HepG2 (cell line): ENCODE data around the gene SRSF4. TPM values are rescaled to one million over a fixed set of nuclear protein-coding genes. Genes with fewer than 3 reads are reported as not detected.

Source experiments
- ATAC-seq: fragments of 200-7000 bp; cut with Tn5 transposase; 3 replicates; pipeline ENCODE4 v1.9.1; 2020; ENCODE audit warnings: mild to moderate bottlenecking, moderate library complexity
- BruUV-seq: library from RNA; stranded (reverse); fragments of 400-500 nt; replicated peaks from 2 replicates; lab custom pipeline; 2021; lab: Mats Ljungman, UMichigan
- CTCF ChIA-PET: fragments of 300-600 bp; formaldehyde crosslinking; extraction: SDS; loops from one replicate; lab custom pipeline; 2021; ENCODE audit warnings: low total read pairs, inconsistent platforms, low intra/inter-chr PET ratio; lab: Yijun Ruan, JAX
- POLR2A ChIA-PET: fragments of 350-600 bp; sonication (Branson Sonifier 250); formaldehyde crosslinking; loops from one replicate; lab custom pipeline; 2020; ENCODE audit warnings: antibody characterized with exemption, inconsistent platforms; lab: Yijun Ruan, JAX
- DNase-seq: peaks from one replicate; pipeline ENCODE4 v3.0.0-alpha.2; 2015; ENCODE audit warnings: low spot score
- FAIRE-seq: peaks from 3 replicates; lab custom pipeline; 2011; peaks lifted over from hg19 to GRCh38; lab: Jason Lieb, UNC
- H2AFZ ChIP-seq: one replicate; pipeline ENCODE4 v1.6.1; 2011; ENCODE audit warnings: low read length, inconsistent platforms
- H3K27ac ChIP-seq: fragments of 300-600 bp; 3 replicates; pipeline ENCODE4 v1.8.0; 2011; ENCODE audit warnings: mixed run types, mild to moderate bottlenecking, mixed read lengths, low read length, inconsistent platforms; ENCODE audit not compliant: insufficient read depth; ENCODE audit errors: extremely low read length
- H3K27me3 ChIP-seq, 2 experiments: fragments of 200-600 bp in 1 of 2; 2 replicates in 1 of 2; 3 replicates in 1 of 2; pipeline versions ENCODE4 v1.6.0 to v1.8.0; 2011; ENCODE audit warnings: low read length in 2 of 2, mild to moderate bottlenecking in 2 of 2, moderate library complexity in 2 of 2, inconsistent platforms in 1 of 2; ENCODE audit not compliant: insufficient read depth in 2 of 2, control insufficient read depth in 1 of 2
- H3K36me3 ChIP-seq, 2 experiments: fragments of 200-600 bp in 1 of 2; replicated peaks in 1 of 2; 2 replicates in 1 of 2; 3 replicates in 1 of 2; pipeline versions ENCODE4 v1.5.1 to v1.8.0; 2011; ENCODE audit warnings: low read length in 2 of 2, inconsistent platforms in 1 of 2; ENCODE audit not compliant: insufficient read depth in 2 of 2, control insufficient read depth in 1 of 2
- H3K4me1 ChIP-seq: 2 replicates; pipeline ENCODE4 v1.5.1; 2012; ENCODE audit warnings: low read length, inconsistent platforms; ENCODE audit not compliant: insufficient read depth
- H3K4me2 ChIP-seq: 2 replicates; pipeline ENCODE4 v1.6.0; 2011; ENCODE audit warnings: low read depth, low read length, inconsistent platforms
- H3K4me3 ChIP-seq, 3 experiments: fragments of 200-600 bp in 1 of 3; sonication (generic), shearing (Covaris generic) in 1 of 3; replicated peaks in 1 of 3; 2 replicates each; pipeline ENCODE4 v1.5.1; 2011 to 2016; ENCODE audit warnings: low read length in 3 of 3, inconsistent platforms in 2 of 3, low read depth in 2 of 3, mild to moderate bottlenecking in 2 of 3, control low read depth in 1 of 3, mixed read lengths in 1 of 3; ENCODE audit not compliant: insufficient read depth in 1 of 3
- H3K79me2 ChIP-seq: one replicate; pipeline ENCODE4 v1.6.1; 2011; ENCODE audit warnings: low read length, inconsistent platforms; ENCODE audit not compliant: insufficient read depth
- H3K9ac ChIP-seq: 2 replicates; pipeline ENCODE4 v1.6.0; 2011; ENCODE audit warnings: mild to moderate bottlenecking, low read depth, low read length, inconsistent platforms; ENCODE audit not compliant: insufficient read depth
- H3K9me3 ChIP-seq: 2 replicates; pipeline ENCODE4 v1.5.1; 2012; ENCODE audit warnings: mild to moderate bottlenecking, low read length
- H4K20me1 ChIP-seq: 2 replicates; pipeline ENCODE4 v1.6.0; 2011; ENCODE audit warnings: inconsistent platforms, mild to moderate bottlenecking, low read length, moderate library complexity; ENCODE audit not compliant: insufficient read depth
- DNMT1 ChIP-seq: sonication (generic); formaldehyde crosslinking; IDR thresholded peaks from 2 replicates; pipeline ENCODE4 v1.5.1; 2020; ENCODE audit warnings: mild to moderate bottlenecking, missing genetic modification reagents
- EZH2 ChIP-seq: conservative IDR thresholded peaks from 2 replicates; pipeline ENCODE4 v1.6.1; 2012; ENCODE audit warnings: mild to moderate bottlenecking, low read depth, low read length, moderate library complexity
- HDAC6 ChIP-seq: fragments of 200-600 bp; sonication (generic); IDR thresholded peaks from 2 replicates; pipeline ENCODE4 v1.7.0; 2017; ENCODE audit warnings: mild to moderate bottlenecking, antibody characterized with exemption, low read length, low read depth
- HIVEP1 ChIP-seq: sonication (generic); formaldehyde crosslinking; IDR thresholded peaks from 2 replicates; pipeline ENCODE4 v1.4.0; 2020; ENCODE audit warnings: mild to moderate bottlenecking, missing genetic modification reagents
- IKZF1 ChIP-seq: fragments of 450-650 bp; IDR thresholded peaks from 2 replicates; pipeline ENCODE4 v1.7.1; 2016
- KDM6A ChIP-seq: IDR thresholded peaks from 2 replicates; pipeline ENCODE4 v1.6.1; 2016; ENCODE audit warnings: low read depth
- LCORL ChIP-seq, 2 experiments: fragments of 450-650 bp in 1 of 2; sonication (generic) in 1 of 2; formaldehyde crosslinking in 1 of 2; IDR thresholded peaks; 2 replicates each; pipeline versions ENCODE4 v1.5.0 to v1.6.1; 2017 to 2020; ENCODE audit warnings: antibody characterized with exemption in 1 of 2, missing genetic modification reagents in 1 of 2
- MAFG ChIP-seq: sonication (generic); formaldehyde crosslinking; IDR thresholded peaks from 2 replicates; pipeline ENCODE4 v1.5.1; 2020; ENCODE audit warnings: mild to moderate bottlenecking, missing genetic modification reagents
- MBNL3 ChIP-seq: fragments of 250-450 bp; sonication (Bioruptor Pico); conservative IDR thresholded peaks from 2 replicates; pipeline ENCODE4 v1.8.0; 2022; ENCODE audit warnings: mild to moderate bottlenecking, inconsistent platforms
- NR0B2 ChIP-seq: sonication (generic); formaldehyde crosslinking; IDR thresholded peaks from 2 replicates; pipeline ENCODE4 v1.4.0; 2020; ENCODE audit warnings: mild to moderate bottlenecking, missing genetic modification reagents
- RXRB ChIP-seq: IDR thresholded peaks from 2 replicates; pipeline ENCODE4 v1.6.1; 2016; ENCODE audit warnings: borderline replicate concordance, missing genetic modification reagents, missing compliant biosample characterization
- SRSF4 ChIP-seq: fragments of 200-400 bp; formaldehyde crosslinking; IDR thresholded peaks from one replicate; pipeline ENCODE4 v1.6.1; 2018; ENCODE audit warnings: mild to moderate bottlenecking, low read depth, low read length, moderate library complexity; ENCODE audit not compliant: poor library complexity, severe bottlenecking
- TGIF2 ChIP-seq: IDR thresholded peaks from 2 replicates; pipeline ENCODE4 v1.6.1; 2016; ENCODE audit warnings: control low read depth, missing compliant biosample characterization
- ZKSCAN8 ChIP-seq: IDR thresholded peaks from 2 replicates; pipeline ENCODE4 v1.6.1; 2016; ENCODE audit warnings: borderline replicate concordance, missing genetic modification reagents, missing compliant biosample characterization
- ZNF296 ChIP-seq: sonication (generic); formaldehyde crosslinking; conservative IDR thresholded peaks from 2 replicates; pipeline ENCODE4 v1.5.0; 2020; ENCODE audit warnings: mild to moderate bottlenecking, missing genetic modification reagents
- ZNF468 ChIP-seq: sonication (generic); formaldehyde crosslinking; IDR thresholded peaks from 2 replicates; pipeline ENCODE4 v1.8.0; 2022; ENCODE audit warnings: mild to moderate bottlenecking, moderate library complexity, missing genetic modification reagents
- ZNF564 ChIP-seq: sonication (generic); formaldehyde crosslinking; IDR thresholded peaks from 2 replicates; pipeline ENCODE4 v1.8.1; 2023; ENCODE audit warnings: mild to moderate bottlenecking, missing genetic modification reagents
- ZNF850 ChIP-seq: sonication (generic); formaldehyde crosslinking; conservative IDR thresholded peaks from 2 replicates; pipeline ENCODE4 v1.9.0; 2021; ENCODE audit warnings: mild to moderate bottlenecking, missing genetic modification reagents
- ZSCAN12 ChIP-seq: sonication (generic); formaldehyde crosslinking; IDR thresholded peaks from 2 replicates; pipeline ENCODE4 v1.9.0; 2021; ENCODE audit warnings: mild to moderate bottlenecking, missing genetic modification reagents
- WGBS: methylation state at CpG from one replicate; pipeline ENCODE4 v1.1.6; 2017; ENCODE audit warnings: low lambda C conversion rate; 5-methylcytosine and 5-hydroxymethylcytosine counted together
- in situ Hi-C: cut with HindIII; loops from 2 replicates; pipeline ENCODE4 v1.10.0; 2017; ENCODE audit warnings: low pct_unique_long_range_greater_than_20kb; ENCODE audit not compliant: extremely low pct_ligation_motif_present
- intact Hi-C: fragments of 100-400 bp; cut with micrococcal nuclease; formaldehyde crosslinking; loops from one replicate; pipeline ENCODE4 v1.10.0; 2022; ENCODE audit not compliant: unreplicated experiment
- polyA plus RNA-seq, 8 experiments: library from polyadenylated mRNA; depleted of rRNA in 3 of 8; stranded (reverse) in 7 of 8; unstranded in 1 of 8; fragments of >200 nt; fragmentation: Illumina TruSeq in 4 of 8; extraction: Trizol in 4 of 8; gene quantifications; 2 replicates each; pipeline versions ENCODE4 v1.2.1 to v1.2.3, GENCODE V29; 2011 to 2016; ENCODE audit warnings: low read depth in 4 of 8, missing spikeins in 1 of 8, mixed read lengths in 1 of 8; ENCODE audit not compliant: insufficient read depth in 1 of 8
- total RNA-seq, 5 experiments: library from RNA; depleted of rRNA; stranded (reverse); fragments of >200 nt; fragmentation: Illumina TruSeq; extraction: Trizol; gene quantifications; 2 replicates each; pipeline ENCODE4 v1.2.3, GENCODE V29; 2016; ENCODE audit warnings: low read depth in 1 of 5
- TF ChIP-seq, protein P1 (sequence below): sonication (generic); formaldehyde crosslinking; IDR thresholded peaks from 2 replicates; pipeline ENCODE4 v1.5.0; 2020; ENCODE audit warnings: missing genetic modification reagents

SRSF4 gene
- total and polyA plus RNA-seq, 2 of the 13 experiments (the other 11 are each of a cell fraction or from before 2014, with no cell fraction given) = 37.7 to 50.9 TPM

DNA sequence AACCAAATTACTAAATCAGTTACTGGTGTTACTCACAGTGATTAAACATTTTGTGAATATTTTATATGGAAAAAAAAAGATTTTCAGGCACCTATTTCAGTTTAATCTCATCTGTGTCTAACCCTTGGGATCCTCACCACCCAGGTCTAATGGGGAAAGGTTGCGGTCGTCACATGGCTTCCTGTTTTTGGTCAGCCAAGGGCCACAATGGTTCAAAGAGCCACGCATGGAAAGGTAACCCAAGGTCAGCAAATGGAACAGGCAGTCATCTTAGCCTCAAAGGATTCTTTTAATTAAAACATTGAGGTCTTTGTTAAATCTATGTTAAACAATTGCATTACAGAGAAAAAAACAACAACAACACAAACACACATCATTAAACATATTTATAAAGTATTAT lies 21.9 kb downstream of the SRSF4 start:
- no peak overlapping the region for H3K27ac ChIP-seq
- H3K36me3 ChIP-seq = peaks cover 17 to 81% of the 10 kb centered on the region in 2 experiments
- BruUV-seq = no TSS peak
- H4K20me1 ChIP-seq = peaks cover 20% of the 10 kb centered on the region
- H3K27me3 ChIP-seq = no peaks in the 10 kb centered on the region
- no peak for TF ChIP-seq DNMT1
- no peak for TF ChIP-seq ZKSCAN8 (CRISPR knock-in tag)
- TF ChIP-seq LCORL (IDR thresholded peaks at IDR 0.05) = no peak
- TF ChIP-seq LCORL (CRISPR knock-in tag; IDR thresholded peaks at IDR 0.05) = no peak
- no peak for TF ChIP-seq IKZF1
- no peak for TF ChIP-seq EZH2
- no peak for TF ChIP-seq HDAC6
- TF ChIP-seq MBNL3 (CRISPR knock-in tag) = no peak
- TF ChIP-seq, protein P1, sequence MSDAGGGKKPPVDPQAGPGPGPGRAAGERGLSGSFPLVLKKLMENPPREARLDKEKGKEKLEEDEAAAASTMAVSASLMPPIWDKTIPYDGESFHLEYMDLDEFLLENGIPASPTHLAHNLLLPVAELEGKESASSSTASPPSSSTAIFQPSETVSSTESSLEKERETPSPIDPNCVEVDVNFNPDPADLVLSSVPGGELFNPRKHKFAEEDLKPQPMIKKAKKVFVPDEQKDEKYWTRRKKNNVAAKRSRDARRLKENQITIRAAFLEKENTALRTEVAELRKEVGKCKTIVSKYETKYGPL (CRISPR knock-in tag) = no peak
- CTCF ChIA-PET = no interaction called here
- in situ Hi-C loops = no loop called here
- H3K9ac ChIP-seq = no peak overlapping the region
- H3K4me3 ChIP-seq = no peak overlapping the region
- peaks cover 35% of the 10 kb centered on the region for H3K79me2 ChIP-seq
- 95% methylated on average over 3 of the region's 3 CpGs for WGBS
- ATAC-seq = no peak
- H3K4me1 ChIP-seq = peaks cover 8% of the 10 kb centered on the region
- no peak overlapping the region for H2AFZ ChIP-seq
- intact Hi-C loops = no loop called here
- no peaks in the 10 kb centered on the region for H3K9me3 ChIP-seq
- FAIRE-seq = no peak
- H3K4me2 ChIP-seq = no peak overlapping the region; the same call in 1 of the 2 replicates
- POLR2A ChIA-PET = no interaction called here
- no peak for DNase-seq

DNA sequence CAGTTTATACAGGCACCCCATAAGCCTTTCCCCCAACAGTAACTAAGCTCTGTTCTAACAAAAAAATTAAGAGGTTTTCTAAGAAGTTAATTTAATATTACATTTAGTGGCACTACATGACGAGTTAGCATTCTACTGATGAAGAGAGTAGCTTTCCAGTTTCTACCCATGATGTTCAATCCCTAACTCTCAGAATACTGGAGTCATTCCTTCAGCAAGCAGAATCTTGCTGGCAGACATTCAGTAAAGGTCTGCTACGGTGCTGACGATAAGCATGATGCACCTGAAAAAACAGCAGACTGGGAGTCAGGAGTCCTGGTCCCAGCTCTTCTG lies 24.5 kb downstream of the SRSF4 start:
- peaks cover 15 to 82% of the 10 kb centered on the region in 2 experiments for H3K36me3 ChIP-seq
- no peak for ATAC-seq
- no peaks in the 10 kb centered on the region for H3K27me3 ChIP-seq
- TF ChIP-seq ZNF564 = no peak
- TF ChIP-seq ZNF468 (CRISPR knock-in tag) = no peak
- TF ChIP-seq HIVEP1 (CRISPR knock-in tag) = no peak
- no peak for TF ChIP-seq SRSF4
- TF ChIP-seq RXRB (CRISPR knock-in tag) = no peak
- no peak for TF ChIP-seq ZSCAN12 (CRISPR knock-in tag)
- TF ChIP-seq MAFG (CRISPR knock-in tag) = no peak
- no peak for TF ChIP-seq TGIF2 (CRISPR knock-in tag)
- no peak for TF ChIP-seq ZNF296 (CRISPR knock-in tag)
- TF ChIP-seq KDM6A (CRISPR knock-in tag) = no peak
- no peak for TF ChIP-seq NR0B2 (CRISPR knock-in tag)
- TF ChIP-seq ZNF850 = no peak

More for the DNA sequence above, 24.5 kb downstream of the SRSF4 start:
- ChIA-PET POLR2A (interaction anchor here (1.2 kb wide), 1 partner anchor 25 kb away, joined by 4 read pairs; the partner anchor contains the start of gene SRSF4), CTCF (no interaction called here)
- H3K27ac ChIP-seq = no peak overlapping the region
- H3K4me2 ChIP-seq = no peak overlapping the region
- no TSS peak for BruUV-seq
- peaks cover 8% of the 10 kb centered on the region for H3K4me1 ChIP-seq
- in situ Hi-C loops (no loop called here), intact Hi-C loops (no loop called here)
- peaks cover 10% of the 10 kb centered on the region for H3K79me2 ChIP-seq
- DNase-seq = no peak
- H2AFZ ChIP-seq = no peak overlapping the region
- H3K9me3 ChIP-seq = no peaks in the 10 kb centered on the region
- FAIRE-seq = no peak
- no peak overlapping the region for H3K4me3 ChIP-seq
- no peak overlapping the region for H3K9ac ChIP-seq
- 97% methylated on average over 3 of the region's 3 CpGs for WGBS
- peaks cover 5% of the 10 kb centered on the region; the same call in 1 of the 2 replicates for H4K20me1 ChIP-seq
